ENCODE results near the gene DISP3.

DISP3 gene

DNA sequence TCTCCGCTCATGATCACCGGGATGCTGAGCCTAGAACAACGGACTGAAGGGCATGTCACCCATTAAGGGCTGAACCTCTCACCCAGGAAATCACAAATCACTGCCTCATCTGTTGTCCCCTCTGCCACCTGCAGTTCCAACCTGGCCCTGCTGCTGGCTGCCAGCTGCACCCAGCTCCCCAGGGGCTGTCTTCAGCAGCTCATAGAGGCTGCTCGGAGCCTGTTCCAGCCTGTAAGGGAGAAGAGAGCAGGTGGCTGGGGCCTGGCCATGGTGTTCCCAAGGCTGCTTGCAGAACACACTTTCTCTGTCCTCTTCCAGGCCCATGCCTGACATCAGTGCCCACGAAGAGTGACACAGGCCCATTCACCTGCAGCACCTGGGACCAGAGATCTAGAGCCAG, 44.5 kb upstream of the DISP3 start:
- no peaks in the 10 kb centered on the region for H3K36me3 ChIP-seq (ENCODE audit: control insufficient read depth, insufficient read depth, low read length)
- H3K27me3 ChIP-seq (replicated peaks; ENCODE audit: control insufficient read depth, insufficient read depth, low read length) = no peaks in the 10 kb centered on the region; the same call in 1 of the 2 replicates
- H3K4me3 ChIP-seq (replicated peaks; ENCODE audit: low read depth, low read length) = no peak overlapping the region
- no peak for DNase-seq (ENCODE audit: extremely low read depth, insufficient read length)
- TF ChIP-seq, protein P1, sequence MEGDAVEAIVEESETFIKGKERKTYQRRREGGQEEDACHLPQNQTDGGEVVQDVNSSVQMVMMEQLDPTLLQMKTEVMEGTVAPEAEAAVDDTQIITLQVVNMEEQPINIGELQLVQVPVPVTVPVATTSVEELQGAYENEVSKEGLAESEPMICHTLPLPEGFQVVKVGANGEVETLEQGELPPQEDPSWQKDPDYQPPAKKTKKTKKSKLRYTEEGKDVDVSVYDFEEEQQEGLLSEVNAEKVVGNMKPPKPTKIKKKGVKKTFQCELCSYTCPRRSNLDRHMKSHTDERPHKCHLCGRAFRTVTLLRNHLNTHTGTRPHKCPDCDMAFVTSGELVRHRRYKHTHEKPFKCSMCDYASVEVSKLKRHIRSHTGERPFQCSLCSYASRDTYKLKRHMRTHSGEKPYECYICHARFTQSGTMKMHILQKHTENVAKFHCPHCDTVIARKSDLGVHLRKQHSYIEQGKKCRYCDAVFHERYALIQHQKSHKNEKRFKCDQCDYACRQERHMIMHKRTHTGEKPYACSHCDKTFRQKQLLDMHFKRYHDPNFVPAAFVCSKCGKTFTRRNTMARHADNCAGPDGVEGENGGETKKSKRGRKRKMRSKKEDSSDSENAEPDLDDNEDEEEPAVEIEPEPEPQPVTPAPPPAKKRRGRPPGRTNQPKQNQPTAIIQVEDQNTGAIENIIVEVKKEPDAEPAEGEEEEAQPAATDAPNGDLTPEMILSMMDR (IDR thresholded peaks at IDR 0.05; ENCODE audit: insufficient read depth, low read length, poor library complexity, severe bottlenecking) = no peak

DNA sequence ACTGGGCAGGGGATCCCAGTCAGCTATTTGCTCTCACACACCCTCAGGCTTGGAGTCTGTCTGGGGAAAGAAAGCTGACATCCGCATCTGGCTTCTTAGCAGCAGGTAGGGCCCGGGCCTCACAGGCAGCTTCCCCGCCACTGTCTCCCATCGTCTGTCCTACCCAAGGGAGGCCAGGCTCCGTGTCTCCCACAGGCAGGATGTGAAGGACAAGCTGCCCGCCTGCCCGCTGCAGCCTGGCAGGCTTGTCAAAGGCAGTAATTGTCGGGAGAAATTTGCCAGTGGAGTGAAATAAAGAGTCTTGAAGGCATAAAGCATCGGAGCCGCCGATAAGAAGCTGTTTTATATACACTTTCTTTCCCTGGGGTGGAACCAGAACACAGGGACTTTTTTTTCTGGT, 44.0 kb upstream of the DISP3 start:
- TF ChIP-seq, protein P1 (IDR thresholded peaks at IDR 0.05; ENCODE audit: insufficient read depth, low read length, poor library complexity, severe bottlenecking) = no peak
- H3K27me3 ChIP-seq (replicated peaks; ENCODE audit: control insufficient read depth, insufficient read depth, low read length) = no peaks in the 10 kb centered on the region; the same call in 1 of the 2 replicates
- H3K4me3 ChIP-seq (replicated peaks; ENCODE audit: low read depth, low read length) = no peak overlapping the region
- no peak for DNase-seq (ENCODE audit: extremely low read depth, insufficient read length)
- H3K36me3 ChIP-seq (ENCODE audit: control insufficient read depth, insufficient read depth, low read length) = no peaks in the 10 kb centered on the region

DNA sequence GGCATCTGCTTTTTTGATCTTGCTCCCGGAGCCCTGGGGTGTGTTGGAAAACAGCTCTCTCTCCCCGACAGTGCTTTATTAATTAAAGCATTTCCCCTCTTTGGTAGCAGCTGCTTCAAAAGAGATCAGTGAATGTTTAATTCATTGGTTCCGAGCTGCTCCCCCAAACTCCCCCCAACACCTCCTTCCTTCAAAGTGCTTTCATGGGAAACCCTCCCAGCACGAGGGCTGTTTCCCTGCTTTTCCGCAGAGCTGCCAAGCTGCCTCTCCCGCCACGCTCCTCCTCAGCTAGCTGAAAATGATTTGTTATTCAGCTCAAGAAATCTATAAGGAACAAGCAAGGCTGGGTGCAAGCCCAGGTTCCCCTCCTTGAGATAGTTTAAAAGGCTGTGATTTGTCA, 40.0 kb upstream of the DISP3 start:
- TF ChIP-seq, protein P1 (IDR thresholded peaks at IDR 0.05; ENCODE audit: insufficient read depth, low read length, poor library complexity, severe bottlenecking) = no peak
- Histone ChIP-seq H3K4me3 (replicated peaks; ENCODE audit: low read depth, low read length) (no peak overlapping the region), H3K36me3 (ENCODE audit: control insufficient read depth, insufficient read depth, low read length) (no peaks in the 10 kb centered on the region), H3K27me3 (replicated peaks; ENCODE audit: control insufficient read depth, insufficient read depth, low read length) (no peaks in the 10 kb centered on the region; the same call in 1 of the 2 replicates)
- DNase-seq (ENCODE audit: extremely low read depth, insufficient read length) = no peak

DNA sequence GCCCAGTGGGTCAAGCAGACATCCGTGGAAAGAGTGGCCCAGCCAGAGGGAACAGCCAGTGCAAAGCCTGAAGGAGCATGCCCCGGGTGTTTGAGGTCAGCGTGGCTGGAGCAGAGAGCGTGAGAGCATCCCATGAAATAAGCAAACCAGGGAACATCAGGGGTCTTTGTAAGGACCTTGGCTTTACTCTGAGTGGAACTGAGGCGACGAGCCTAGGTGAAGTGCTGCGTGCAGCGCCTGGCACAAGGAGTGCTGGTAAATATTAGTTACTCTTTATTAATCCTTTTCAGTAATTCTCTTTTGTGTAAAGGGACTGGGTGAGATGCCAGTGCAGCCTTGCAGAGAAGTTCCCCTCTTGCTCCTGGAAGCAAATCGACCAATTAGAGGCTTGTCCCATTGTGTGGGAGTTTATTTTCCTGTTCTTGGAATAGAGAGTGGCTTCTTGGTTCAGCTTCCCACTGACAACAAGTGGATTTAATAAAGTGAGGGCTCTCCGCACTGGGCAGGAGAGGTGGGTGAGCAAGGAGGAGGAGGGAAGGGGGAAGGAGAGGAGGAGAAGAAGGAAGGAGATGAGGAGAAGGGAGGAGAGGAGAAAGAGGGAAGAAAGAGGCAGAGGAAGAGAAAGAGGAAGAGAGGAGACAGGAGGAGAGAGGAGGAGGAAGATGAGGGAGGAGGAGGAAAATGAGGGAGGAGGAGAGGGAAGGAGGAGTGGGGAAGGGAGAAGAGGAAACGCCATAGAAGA, 37.6 kb upstream of the DISP3 start:
- DNase-seq (ENCODE audit: extremely low read depth, insufficient read length) = no peak
- Histone ChIP-seq H3K4me3 (replicated peaks; ENCODE audit: low read depth, low read length) (no peak overlapping the region), H3K27me3 (replicated peaks; ENCODE audit: control insufficient read depth, insufficient read depth, low read length) (no peaks in the 10 kb centered on the region; the same call in 1 of the 2 replicates), H3K36me3 (ENCODE audit: control insufficient read depth, insufficient read depth, low read length) (no peaks in the 10 kb centered on the region)
- TF ChIP-seq, protein P1 (IDR thresholded peaks at IDR 0.05; ENCODE audit: insufficient read depth, low read length, poor library complexity, severe bottlenecking) = no peak

- no peak for DNase-seq (ENCODE audit: extremely low read depth, insufficient read length)
- H3K36me3 ChIP-seq (ENCODE audit: control insufficient read depth, insufficient read depth, low read length) = no peaks in the 10 kb centered on the region
- TF ChIP-seq, protein P1 (IDR thresholded peaks at IDR 0.05; ENCODE audit: insufficient read depth, low read length, poor library complexity, severe bottlenecking) = no peak
- H3K4me3 ChIP-seq (replicated peaks; ENCODE audit: low read depth, low read length) = no peak overlapping the region
- H3K27me3 ChIP-seq (replicated peaks; ENCODE audit: control insufficient read depth, insufficient read depth, low read length) = no peaks in the 10 kb centered on the region; the same call in 1 of the 2 replicates
Measured at GRCh38 chr1:11443043-11443442, 35.9 kb upstream of the DISP3 start.
